ENCODE measurements around the gene LIN28A.
"Not testable (repeated sequence)": the region's sequence is repeated elsewhere in the genome, so short reads cannot be mapped to it uniquely, and the experiment has no call there.

LIN28A gene, protein sequence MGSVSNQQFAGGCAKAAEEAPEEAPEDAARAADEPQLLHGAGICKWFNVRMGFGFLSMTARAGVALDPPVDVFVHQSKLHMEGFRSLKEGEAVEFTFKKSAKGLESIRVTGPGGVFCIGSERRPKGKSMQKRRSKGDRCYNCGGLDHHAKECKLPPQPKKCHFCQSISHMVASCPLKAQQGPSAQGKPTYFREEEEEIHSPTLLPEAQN

GRCh38 chr1:26410706-26411623 is at the start of gene LIN28A:
Gene LIN28A, plus strand, starts transcription at chr1:26410817. Its CDS starts 75 bp downstream, at chr1:26410892.
- ATAC-seq (ENCODE audit: low read depth) = no peak
- no peak for DNase-seq (ENCODE audit: low spot score in 2 of 2)
- H3K36me3 Mint-ChIP-seq = no peaks in the 10 kb centered on the region
- H3K4me3 Mint-ChIP-seq = no peak within 1 kb of the TSS
- peaks cover 10% of the 10 kb centered on the region for H3K4me1 Mint-ChIP-seq
- no peak within 1 kb of the TSS for H3K27ac Mint-ChIP-seq
- H3K27me3 Mint-ChIP-seq = peaks cover 38% of the 10 kb centered on the region
- H3K9me3 Mint-ChIP-seq = no peaks in the 10 kb centered on the region

DNA sequence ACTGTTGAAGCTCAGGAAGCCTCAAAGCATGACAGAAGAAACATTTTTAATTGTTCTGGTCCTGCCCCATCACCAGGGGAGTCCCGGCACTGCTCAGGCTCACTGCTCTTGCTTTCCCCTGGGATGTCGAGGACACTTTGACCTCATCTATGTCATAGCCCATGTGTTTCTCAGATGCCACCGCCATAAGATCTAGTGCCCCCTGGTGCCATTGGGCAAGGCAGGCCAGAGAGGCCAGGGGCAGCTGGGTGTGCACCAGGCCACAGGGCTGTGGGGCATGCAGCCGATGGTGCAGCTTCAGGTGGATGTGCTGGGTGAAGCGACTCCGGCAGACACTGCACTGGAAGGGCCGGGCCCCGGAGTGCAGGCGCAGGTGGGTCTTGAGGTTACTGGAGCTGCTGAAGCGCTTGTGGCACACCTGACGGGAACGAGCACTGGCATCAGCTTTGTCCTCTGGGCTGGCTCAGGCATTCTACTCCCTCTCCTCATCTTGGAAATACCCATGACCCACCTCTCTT is 49.0 kb upstream of the LIN28A start:
- peaks cover 27% of the 10 kb centered on the region for H3K4me1 Mint-ChIP-seq
- H3K4me3 Mint-ChIP-seq = peak overlapping the region; percentile 83
- H3K27me3 Mint-ChIP-seq = peaks cover 17% of the 10 kb centered on the region
- H3K36me3 Mint-ChIP-seq = no peaks in the 10 kb centered on the region
- no peak overlapping the region for H3K27ac Mint-ChIP-seq
- ATAC-seq (ENCODE audit: low read depth) (no peak), DNase-seq (ENCODE audit: low spot score in 2 of 2) (no peak)
- no peaks in the 10 kb centered on the region for H3K9me3 Mint-ChIP-seq

DNA sequence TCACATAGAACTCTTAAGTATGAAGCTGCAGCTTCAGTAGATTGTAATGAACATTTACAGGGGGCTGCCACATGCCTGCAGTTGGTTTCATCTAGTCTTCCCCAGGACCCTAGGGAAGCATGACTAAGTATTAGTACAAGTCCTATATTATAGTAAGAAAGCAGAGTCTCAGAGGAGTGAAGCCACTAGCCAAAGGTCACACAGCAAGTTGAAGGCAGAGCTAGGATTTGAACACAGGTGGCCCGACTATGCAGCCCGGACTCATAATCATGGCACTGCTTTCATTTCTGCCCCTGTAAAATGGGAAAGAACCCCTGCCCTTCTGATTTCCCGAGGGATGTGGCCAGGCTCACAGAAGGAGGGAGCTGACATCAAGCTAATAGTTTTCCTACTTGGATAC is 48.3 kb upstream of the LIN28A start:
- ATAC-seq (ENCODE audit: low read depth) = no peak
- peaks cover 17% of the 10 kb centered on the region for H3K27me3 Mint-ChIP-seq
- H3K27ac Mint-ChIP-seq = no peak overlapping the region
- peaks cover 27% of the 10 kb centered on the region for H3K4me1 Mint-ChIP-seq
- H3K4me3 Mint-ChIP-seq = no peak overlapping the region
- no peaks in the 10 kb centered on the region for H3K36me3 Mint-ChIP-seq
- no peaks in the 10 kb centered on the region for H3K9me3 Mint-ChIP-seq
- DNase-seq (ENCODE audit: low spot score in 2 of 2) = no peak

DNA sequence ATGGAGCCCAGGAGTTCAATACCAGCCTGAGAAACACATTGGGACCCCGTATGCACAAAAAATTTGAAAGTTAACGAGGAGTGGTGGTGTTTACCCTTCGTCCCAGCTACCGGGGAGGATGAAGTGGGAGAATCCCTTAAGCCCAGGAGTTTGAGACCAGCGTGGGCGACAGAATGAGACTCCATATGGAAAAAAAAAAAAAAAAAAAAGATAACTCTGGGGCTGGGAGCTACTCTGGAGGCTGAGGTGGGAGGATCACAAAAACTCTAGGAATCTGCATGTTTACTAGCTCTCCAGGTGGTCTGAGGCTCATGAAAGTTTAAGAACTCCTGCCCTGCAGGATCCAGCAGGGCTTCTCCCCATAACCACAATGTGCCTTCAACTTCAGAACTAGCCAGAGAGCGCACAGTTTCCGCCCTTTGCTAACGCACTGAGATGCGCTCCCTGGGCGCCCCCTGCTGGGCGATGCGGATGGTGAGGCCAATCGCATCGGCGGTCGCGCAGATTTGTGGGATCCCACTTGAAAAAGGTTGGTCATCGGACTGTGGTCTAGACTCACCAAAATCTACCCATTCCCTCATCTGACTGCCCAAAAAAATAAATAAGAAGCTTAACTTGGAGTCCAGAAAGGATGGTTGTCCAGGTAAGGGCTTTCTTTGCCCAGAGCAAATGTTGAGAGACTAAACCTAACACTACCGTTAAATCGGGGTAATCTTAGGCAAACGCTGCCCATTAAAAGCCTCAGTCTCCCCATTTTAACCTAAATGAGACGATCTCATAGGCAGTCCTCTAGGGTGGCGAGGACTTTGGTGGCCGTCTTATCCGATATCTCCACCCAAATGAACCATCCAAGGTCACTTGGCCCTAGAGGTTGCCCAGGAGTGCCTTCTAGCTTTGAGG is 46.8 kb upstream of the LIN28A start:
- Mint-ChIP-seq H3K9me3 (no peaks in the 10 kb centered on the region), H3K4me3 (no peak overlapping the region), H3K4me1 (peaks cover 25% of the 10 kb centered on the region), H3K27ac (no peak overlapping the region), H3K27me3 (peaks cover 14% of the 10 kb centered on the region), H3K36me3 (no peaks in the 10 kb centered on the region)
- DNase-seq (ENCODE audit: low spot score in 2 of 2) (peak; percentile 82 to 86), ATAC-seq (ENCODE audit: low read depth) (peak; percentile 86)

DNA sequence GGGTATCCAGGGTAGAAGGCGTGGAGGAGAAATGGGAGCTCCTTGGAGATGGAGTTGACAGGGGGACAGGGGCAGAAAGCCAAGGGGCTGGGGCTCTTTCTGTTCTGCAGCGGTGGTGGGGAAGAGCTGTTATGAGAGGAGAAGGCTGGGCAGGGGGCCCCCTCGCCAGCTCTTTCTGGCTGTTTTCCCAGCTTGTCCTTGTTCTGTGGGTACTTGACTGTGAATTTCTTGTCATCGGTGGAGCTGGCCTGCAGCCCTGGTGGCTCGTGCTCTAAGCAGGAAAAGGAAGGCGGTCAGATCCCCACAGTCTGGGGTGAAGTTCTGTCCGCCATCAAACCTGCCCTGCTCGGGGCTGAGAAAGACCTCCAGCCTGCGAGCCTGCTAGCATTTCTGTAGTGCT is 45.7 kb upstream of the LIN28A start:
- Mint-ChIP-seq H3K4me3 (no peak overlapping the region), H3K27me3 (peaks cover 7% of the 10 kb centered on the region), H3K4me1 (peaks cover 19% of the 10 kb centered on the region), H3K27ac (no peak overlapping the region), H3K36me3 (no peaks in the 10 kb centered on the region), H3K9me3 (no peaks in the 10 kb centered on the region)
- ATAC-seq (ENCODE audit: low read depth) = no peak
- no peak for DNase-seq (ENCODE audit: low spot score in 2 of 2)

DNA sequence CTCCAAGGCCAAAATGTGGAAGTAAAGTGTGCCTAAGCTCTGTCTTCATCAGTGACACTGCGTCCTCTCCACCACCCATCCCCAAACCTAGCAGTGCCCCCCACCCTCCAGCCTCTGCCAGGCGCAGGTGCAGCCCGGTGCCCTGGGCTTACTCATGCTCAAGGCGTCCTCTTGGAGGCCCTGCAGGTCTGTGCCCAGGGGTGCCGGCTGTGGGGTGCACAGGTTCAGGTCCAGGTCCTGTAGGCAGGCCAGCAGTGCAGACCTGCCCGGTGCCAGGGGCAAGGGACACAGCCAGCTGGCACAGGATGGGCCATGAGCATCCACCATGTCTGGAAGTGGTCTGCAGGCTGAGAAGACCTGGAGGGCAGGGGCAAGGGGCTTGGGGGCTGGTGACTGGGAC is 43.2 kb upstream of the LIN28A start:
- no peaks in the 10 kb centered on the region for H3K36me3 Mint-ChIP-seq
- peaks cover 9% of the 10 kb centered on the region for H3K4me1 Mint-ChIP-seq
- no peak overlapping the region for H3K4me3 Mint-ChIP-seq
- peaks cover 2% of the 10 kb centered on the region for H3K9me3 Mint-ChIP-seq
- H3K27me3 Mint-ChIP-seq = peaks cover 4% of the 10 kb centered on the region
- no peak overlapping the region for H3K27ac Mint-ChIP-seq
- ATAC-seq (ENCODE audit: low read depth) (no peak), DNase-seq (ENCODE audit: low spot score in 2 of 2) (no peak)

GRCh38 chr1:26368006-26368405 is 42.6 kb upstream of the LIN28A start:
- peaks cover 2% of the 10 kb centered on the region for H3K9me3 Mint-ChIP-seq
- no peak overlapping the region for H3K4me3 Mint-ChIP-seq
- peaks cover 4% of the 10 kb centered on the region for H3K27me3 Mint-ChIP-seq
- no peak overlapping the region for H3K27ac Mint-ChIP-seq
- DNase-seq (ENCODE audit: low spot score in 2 of 2) (no peak), ATAC-seq (ENCODE audit: low read depth) (no peak)
- H3K4me1 Mint-ChIP-seq = peaks cover 9% of the 10 kb centered on the region
- no peaks in the 10 kb centered on the region for H3K36me3 Mint-ChIP-seq

DNA sequence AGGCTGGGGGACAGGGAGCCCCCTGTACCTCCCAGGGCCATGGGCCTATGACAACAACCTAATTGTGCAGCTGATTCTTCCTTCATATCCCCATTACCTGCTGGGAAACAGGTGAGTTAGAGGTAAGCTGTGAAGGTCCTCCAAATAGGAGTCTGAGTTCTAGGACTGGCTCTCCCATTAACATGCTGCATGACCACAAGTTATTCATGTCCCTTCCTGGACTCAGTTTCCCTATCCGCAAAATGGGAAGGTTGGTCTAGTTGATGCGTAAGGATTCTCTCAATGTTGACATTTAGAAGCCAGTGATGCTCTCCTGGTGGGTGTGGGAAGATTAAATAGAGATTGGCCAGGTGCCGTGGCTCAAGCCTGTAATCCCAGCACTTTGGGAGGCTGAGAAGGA is 42.1 kb upstream of the LIN28A start:
- ATAC-seq (ENCODE audit: low read depth) (no peak), DNase-seq (ENCODE audit: low spot score in 2 of 2) (no peak)
- peaks cover 4% of the 10 kb centered on the region for H3K27me3 Mint-ChIP-seq
- H3K27ac Mint-ChIP-seq = no peak overlapping the region
- no peak overlapping the region for H3K4me3 Mint-ChIP-seq
- H3K36me3 Mint-ChIP-seq = no peaks in the 10 kb centered on the region
- peaks cover 2% of the 10 kb centered on the region for H3K9me3 Mint-ChIP-seq
- H3K4me1 Mint-ChIP-seq = peaks cover 12% of the 10 kb centered on the region

DNA sequence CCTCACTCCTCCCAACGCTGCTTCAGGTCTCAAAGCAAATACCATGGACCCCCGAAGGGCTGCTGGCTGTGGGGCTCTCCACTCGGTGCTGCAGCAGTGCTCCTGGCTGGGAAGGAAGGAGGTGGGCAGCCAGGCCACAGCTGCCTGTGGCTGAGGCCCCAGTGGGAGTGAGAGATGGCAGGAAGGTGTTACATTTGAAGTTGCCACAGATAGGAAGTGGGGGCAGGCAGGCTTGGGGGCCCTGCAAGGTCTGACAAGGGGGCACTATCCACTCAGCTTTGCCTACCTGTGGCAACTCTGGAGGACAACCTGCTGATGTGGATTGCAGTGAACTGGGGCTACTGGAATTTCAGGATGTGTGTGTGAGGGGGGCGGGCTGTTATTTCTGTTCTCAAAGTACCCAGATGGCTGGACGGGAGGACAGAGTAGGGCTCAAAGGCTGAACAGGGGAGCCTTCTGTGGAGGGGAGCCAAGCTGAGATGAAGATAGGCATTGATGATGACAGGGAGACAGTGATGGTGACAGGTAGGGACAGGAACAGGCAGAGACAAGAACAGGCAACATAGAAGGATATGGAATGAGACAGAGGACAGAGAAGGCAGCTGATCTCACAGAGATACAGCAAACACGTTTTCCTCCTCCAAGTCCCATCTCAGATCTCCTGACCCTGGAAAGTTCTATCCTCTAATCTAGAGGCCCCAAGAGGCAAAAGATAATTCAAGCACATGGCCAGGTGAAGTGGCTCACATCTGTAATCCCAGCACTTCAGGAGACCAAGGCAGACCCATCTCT is 39.8 kb upstream of the LIN28A start:
- peaks cover 2% of the 10 kb centered on the region for H3K9me3 Mint-ChIP-seq
- peak overlapping the region; percentile 49 for H3K27ac Mint-ChIP-seq
- DNase-seq (ENCODE audit: low spot score in 2 of 2) (no peak), ATAC-seq (ENCODE audit: low read depth) (no peak)
- peaks cover 2% of the 10 kb centered on the region for H3K27me3 Mint-ChIP-seq
- H3K4me3 Mint-ChIP-seq = no peak overlapping the region
- H3K4me1 Mint-ChIP-seq = peaks cover 20% of the 10 kb centered on the region
- no peaks in the 10 kb centered on the region for H3K36me3 Mint-ChIP-seq

DNA sequence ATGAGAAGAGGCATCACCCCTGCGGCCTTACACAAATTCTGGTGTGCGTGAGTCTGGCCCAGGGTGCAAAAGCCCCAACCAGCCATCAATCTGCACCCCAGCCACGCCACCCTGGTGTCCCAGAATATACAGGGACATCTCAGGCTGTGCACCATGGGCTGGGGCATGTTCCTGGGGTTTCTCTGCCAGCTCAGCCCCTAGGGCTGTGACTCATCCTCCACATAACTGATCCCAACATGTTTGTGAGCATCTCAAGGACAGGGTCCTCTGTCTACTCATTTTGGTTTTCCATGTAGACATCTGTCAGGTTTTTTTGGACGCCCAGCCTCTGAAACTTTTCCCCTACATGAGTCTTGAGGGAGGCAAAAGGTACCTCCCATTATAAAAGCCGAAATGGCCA is 38.6 kb upstream of the LIN28A start:
- Mint-ChIP-seq H3K36me3 (no peaks in the 10 kb centered on the region), H3K4me1 (peaks cover 20% of the 10 kb centered on the region), H3K27me3 (peaks cover 2% of the 10 kb centered on the region), H3K27ac (no peak overlapping the region), H3K4me3 (no peak overlapping the region), H3K9me3 (peaks cover 2% of the 10 kb centered on the region)
- ATAC-seq (ENCODE audit: low read depth) (no peak), DNase-seq (ENCODE audit: low spot score in 2 of 2) (no peak)

DNA sequence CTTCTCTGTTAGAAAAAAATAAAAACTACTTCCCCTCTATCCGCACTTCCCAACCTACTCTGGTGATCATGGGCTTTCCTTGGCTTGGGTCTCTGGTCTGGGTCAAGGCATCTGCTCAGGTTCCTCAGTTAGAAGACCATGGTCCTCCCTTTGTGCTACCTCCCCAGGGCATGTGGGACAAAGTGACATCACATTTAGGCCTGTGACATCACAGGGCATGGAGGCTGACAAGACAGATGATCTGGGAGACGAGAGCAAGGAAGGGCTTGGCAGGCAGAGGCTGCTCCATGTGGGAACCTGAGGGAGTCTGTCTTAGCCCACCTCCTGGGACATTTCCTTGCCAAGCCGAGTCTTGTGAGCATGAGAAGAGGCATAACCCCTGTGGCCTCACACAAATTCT is 38.0 kb upstream of the LIN28A start, which contains the start of gene ZNF683:
TSS of gene ZNF683 (minus strand) at position 140 of the 400 bp plus-strand sequence. CDS start 4,179 bp downstream, outside the sequence.
- peaks cover 23% of the 10 kb centered on the region for H3K4me1 Mint-ChIP-seq
- H3K36me3 Mint-ChIP-seq; H3K27me3 Mint-ChIP-seq; ATAC-seq (ENCODE audit: low read depth); H3K9me3 Mint-ChIP-seq; H3K27ac Mint-ChIP-seq; DNase-seq (ENCODE audit: low spot score in 2 of 2); H3K4me3 Mint-ChIP-seq: not testable (repeated sequence)

DNA sequence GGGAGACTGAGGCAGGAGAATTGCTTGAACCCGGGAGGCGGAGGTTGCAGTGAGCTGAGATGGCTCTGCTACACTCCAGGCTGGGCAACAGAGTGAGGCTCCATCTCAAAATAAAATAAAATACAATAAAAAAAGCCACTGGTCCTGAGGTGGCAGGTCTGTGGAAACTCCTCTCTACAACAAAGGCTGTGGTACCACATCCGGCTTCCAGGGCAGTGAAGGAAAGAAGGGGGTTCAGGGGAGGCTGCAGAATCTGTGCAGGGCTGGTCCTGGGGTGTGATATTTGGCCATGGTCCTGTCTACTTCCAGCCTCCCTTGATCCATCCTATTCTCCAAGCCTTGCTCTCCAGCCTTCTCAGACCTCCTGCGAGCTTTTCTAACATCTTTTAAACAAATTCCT is 37.3 kb upstream of the LIN28A start:
- Mint-ChIP-seq H3K4me3 (no peak overlapping the region), H3K27me3 (peaks cover 2% of the 10 kb centered on the region), H3K27ac (no peak overlapping the region), H3K36me3 (no peaks in the 10 kb centered on the region), H3K4me1 (peaks cover 29% of the 10 kb centered on the region), H3K9me3 (peaks cover 2% of the 10 kb centered on the region)
- DNase-seq (ENCODE audit: low spot score in 2 of 2) (no peak), ATAC-seq (ENCODE audit: low read depth) (no peak)

DNA sequence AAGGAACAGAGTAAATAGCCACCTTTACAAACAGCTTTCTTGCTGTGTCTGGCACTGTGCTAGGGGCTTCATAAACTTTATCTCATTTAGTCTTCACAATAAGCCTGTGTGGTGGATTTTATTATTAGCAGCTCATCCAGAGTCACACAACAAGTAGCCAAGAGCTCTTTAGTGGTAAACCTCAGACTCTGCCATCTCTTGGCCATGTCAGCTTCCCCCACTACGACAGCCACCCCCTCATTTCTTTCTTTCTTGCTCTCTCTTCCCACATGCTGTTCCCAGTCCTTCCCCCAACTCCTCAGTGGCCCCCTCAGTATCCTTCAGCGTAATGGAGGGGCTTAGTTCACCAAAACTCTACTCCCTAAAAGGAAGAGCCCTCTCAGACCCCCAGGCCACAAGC is 36.8 kb upstream of the LIN28A start:
- Mint-ChIP-seq H3K4me1 (peaks cover 34% of the 10 kb centered on the region), H3K36me3 (no peaks in the 10 kb centered on the region), H3K27ac (no peak overlapping the region), H3K9me3 (peaks cover 2% of the 10 kb centered on the region), H3K27me3 (peaks cover 2% of the 10 kb centered on the region), H3K4me3 (no peak overlapping the region)
- ATAC-seq (ENCODE audit: low read depth) (no peak), DNase-seq (ENCODE audit: low spot score in 2 of 2) (no peak)
